HG03342 (cell line): ENCODE results near the gene GSTM2.
A peak's percentile ranks its signal among the peaks of the same experiment; 100 is the strongest.
"Not testable (repeated sequence)": the region's sequence is repeated elsewhere in the genome, so short reads cannot be mapped to it uniquely, and the experiment has no call there.

Experiments used
- ATAC-seq: cut with Tn5 transposase; IDR thresholded peaks from one replicate; pipeline ENCODE4 v1.9.1; 2021; ENCODE audit warnings: mild to moderate bottlenecking, moderate library complexity; ENCODE audit not compliant: unreplicated experiment

GSTM2 gene

GRCh38 chr1:109643385-109644230, 24.2 kb upstream of the GSTM2 start:
- peak; percentile 84 for ATAC-seq

GRCh38 chr1:109644670-109645069, 23.2 kb upstream of the GSTM2 start:
- ATAC-seq: no peak

- ATAC-seq: no peak
Observed at GRCh38 chr1:109649491-109649914, 18.4 kb upstream of the GSTM2 start.

- no peak for ATAC-seq
Observed at GRCh38 chr1:109650609-109651008, 17.2 kb upstream of the GSTM2 start.

- no peak for ATAC-seq
Observed at GRCh38 chr1:109652402-109652801, 15.5 kb upstream of the GSTM2 start.

GRCh38 chr1:109653306-109653705, 14.6 kb upstream of the GSTM2 start:
- ATAC-seq: no peak

- ATAC-seq: no peak
Observed at GRCh38 chr1:109654519-109654918, 13.3 kb upstream of the GSTM2 start.

- peak; percentile 89 for ATAC-seq
Observed at GRCh38 chr1:109655615-109656519, 12.0 kb upstream of the GSTM2 start, which contains the start of gene GSTM4. Gene GSTM4 (plus strand): TSS chr1:109656099. CDS start chr1:109656390, 291 bp downstream.

GRCh38 chr1:109657395-109657794, 10.5 kb upstream of the GSTM2 start:
- ATAC-seq: no peak

- no peak for ATAC-seq
Observed at GRCh38 chr1:109657970-109658369, 9.9 kb upstream of the GSTM2 start.

- no peak for ATAC-seq
Observed at GRCh38 chr1:109658533-109659042, 9.3 kb upstream of the GSTM2 start.

- ATAC-seq: no peak
Observed at GRCh38 chr1:109659145-109659544, 8.7 kb upstream of the GSTM2 start.

GRCh38 chr1:109659997-109660690, 7.7 kb upstream of the GSTM2 start:
- ATAC-seq: no peak

- not testable (repeated sequence) for ATAC-seq
Observed at GRCh38 chr1:109660691-109661026, 7.2 kb upstream of the GSTM2 start.

GRCh38 chr1:109661391-109661790, 6.5 kb upstream of the GSTM2 start:
- no peak for ATAC-seq

- no peak for ATAC-seq
Observed at GRCh38 chr1:109664671-109665070, 3.2 kb upstream of the GSTM2 start.

- no peak for ATAC-seq
Observed at GRCh38 chr1:109668123-109668775, 392 bp downstream of the GSTM2 start.

GRCh38 chr1:109669246-109669948, 1.5 kb downstream of the GSTM2 start:
- no peak for ATAC-seq

- ATAC-seq: not testable (repeated sequence)
Observed at GRCh38 chr1:109669949-109670302, 2.1 kb downstream of the GSTM2 start.

- ATAC-seq: no peak
Observed at GRCh38 chr1:109671067-109671466, 3.2 kb downstream of the GSTM2 start.
